Activated naive CD4-positive, alpha-beta T cell treated with Interleukin-2 at 50 U/mL for 16 hours (primary cell): Measurements from ENCODE around the gene ZNF346.
"Not testable (repeated sequence)": the region's sequence is repeated elsewhere in the genome, so short reads cannot be mapped to it uniquely, and the experiment has no call there.

Experiments used
- DNase-seq: peaks from one replicate; pipeline ENCODE4 v3.0.0-alpha.2; 2020

The ZNF346 gene

GRCh38 chr5:177015156-177015555 lies 7.3 kb upstream of the ZNF346 start:
- no peak for DNase-seq

GRCh38 chr5:177018341-177018740 lies 4.2 kb upstream of the ZNF346 start:
- no peak for DNase-seq

- DNase-seq: no peak
These were observed 2.5 kb upstream of the ZNF346 start for GRCh38 chr5:177020033-177020432.

- DNase-seq: no peak
These were observed 788 bp downstream of the ZNF346 start for GRCh38 chr5:177023303-177023664.

GRCh38 chr5:177024559-177024958 lies 2.1 kb downstream of the ZNF346 start:
- DNase-seq: no peak

GRCh38 chr5:177025101-177025601 lies 2.7 kb downstream of the ZNF346 start:
- DNase-seq: no peak

- no peak for DNase-seq
These were observed 5.2 kb downstream of the ZNF346 start for GRCh38 chr5:177027665-177028064.

- DNase-seq: no peak
These were observed 7.0 kb downstream of the ZNF346 start for GRCh38 chr5:177029498-177029897.

- DNase-seq: no peak
These were observed 13.5 kb downstream of the ZNF346 start for GRCh38 chr5:177035976-177036375.

- no peak for DNase-seq
These were observed 13.9 kb downstream of the ZNF346 start for GRCh38 chr5:177036443-177036842.

GRCh38 chr5:177036921-177037320 lies 14.4 kb downstream of the ZNF346 start:
- DNase-seq: no peak

- no peak for DNase-seq
These were observed 18.4 kb downstream of the ZNF346 start for GRCh38 chr5:177040814-177041420.

- DNase-seq: no peak
These were observed 19.4 kb downstream of the ZNF346 start for GRCh38 chr5:177041936-177042335.

- no peak for DNase-seq
These were observed 20.6 kb downstream of the ZNF346 start for GRCh38 chr5:177043114-177043513.

GRCh38 chr5:177043958-177044357 lies 21.5 kb downstream of the ZNF346 start:
- no peak for DNase-seq

- no peak for DNase-seq
These were observed 22.1 kb downstream of the ZNF346 start for GRCh38 chr5:177044641-177045040.

GRCh38 chr5:177045631-177046030 lies 23.1 kb downstream of the ZNF346 start:
- DNase-seq: no peak

GRCh38 chr5:177048531-177048930 lies 26.0 kb downstream of the ZNF346 start:
- DNase-seq: not testable (repeated sequence)

- DNase-seq: no peak
These were observed 26.8 kb downstream of the ZNF346 start for GRCh38 chr5:177049285-177049684.

GRCh38 chr5:177064500-177065277 lies 42.2 kb downstream of the ZNF346 start:
- DNase-seq: no peak

- DNase-seq: no peak
These were observed 43.0 kb downstream of the ZNF346 start for GRCh38 chr5:177065491-177065890.

- DNase-seq: no peak
These were observed 43.7 kb downstream of the ZNF346 start for GRCh38 chr5:177066224-177066623.

GRCh38 chr5:177067503-177067902 lies 45.0 kb downstream of the ZNF346 start:
- DNase-seq: no peak

GRCh38 chr5:177070536-177071191 lies 48.2 kb downstream of the ZNF346 start:
- DNase-seq: no peak
